Esophagus squamous epithelium (tissue), 4 donors: ENCODE measurements around the gene TM9SF1.
"Not testable (repeated sequence)": the region's sequence is repeated elsewhere in the genome, so short reads cannot be mapped to it uniquely, and the experiment has no call there.

Source experiments
- POLR2A ChIP-seq, 4 donors: fragments of 450-650 bp; IDR thresholded peaks; one replicate each; pipeline ENCODE4 v1.6.1; 2017; ENCODE audit warnings: antibody characterized with exemption in 4 of 4, mild to moderate bottlenecking in 4 of 4, moderate library complexity in 3 of 4
- TF ChIP-seq, protein P1 (sequence below), 6 experiments: fragments of 450-650 bp in 4 of 6; fragments of 200-600 bp in 2 of 6; sonication (generic) in 2 of 6; IDR thresholded peaks; one replicate each; pipeline ENCODE4 v1.5.1; 2016 to 2019; ENCODE audit warnings: antibody characterized with exemption in 6 of 6, mild to moderate bottlenecking in 4 of 6, moderate library complexity in 4 of 6

DNA sequence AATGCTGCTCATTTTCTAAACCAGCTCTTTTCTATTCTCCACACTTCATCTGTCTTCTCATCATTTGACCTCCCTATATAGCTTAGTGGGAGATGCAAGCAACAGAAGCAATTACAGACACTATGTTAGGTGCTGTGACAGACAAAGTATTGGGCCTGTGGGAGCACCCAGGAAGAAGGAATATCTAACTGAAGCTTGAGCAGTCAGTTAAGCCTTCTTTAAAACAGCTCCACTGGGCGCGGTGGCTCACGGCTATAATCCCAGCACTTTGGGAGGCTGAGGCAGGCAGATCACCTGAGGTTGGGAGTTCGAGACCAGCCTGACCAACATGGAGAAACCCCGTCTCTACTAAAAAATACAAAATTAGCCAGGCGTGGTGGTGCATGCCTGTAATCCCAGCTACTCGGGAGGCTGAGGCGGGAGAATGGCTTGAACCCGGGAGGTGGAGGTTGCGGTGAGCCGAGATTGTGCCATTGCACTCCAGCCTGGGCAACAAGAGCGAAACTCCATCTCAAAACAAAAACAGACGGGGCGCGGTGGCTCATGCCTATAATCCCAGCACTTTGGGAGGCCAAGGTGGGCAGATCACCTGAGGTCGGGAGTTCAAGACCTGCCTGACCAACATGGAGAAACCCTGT, 8.1 kb upstream of the TM9SF1 start:
- TF ChIP-seq, protein P1, sequence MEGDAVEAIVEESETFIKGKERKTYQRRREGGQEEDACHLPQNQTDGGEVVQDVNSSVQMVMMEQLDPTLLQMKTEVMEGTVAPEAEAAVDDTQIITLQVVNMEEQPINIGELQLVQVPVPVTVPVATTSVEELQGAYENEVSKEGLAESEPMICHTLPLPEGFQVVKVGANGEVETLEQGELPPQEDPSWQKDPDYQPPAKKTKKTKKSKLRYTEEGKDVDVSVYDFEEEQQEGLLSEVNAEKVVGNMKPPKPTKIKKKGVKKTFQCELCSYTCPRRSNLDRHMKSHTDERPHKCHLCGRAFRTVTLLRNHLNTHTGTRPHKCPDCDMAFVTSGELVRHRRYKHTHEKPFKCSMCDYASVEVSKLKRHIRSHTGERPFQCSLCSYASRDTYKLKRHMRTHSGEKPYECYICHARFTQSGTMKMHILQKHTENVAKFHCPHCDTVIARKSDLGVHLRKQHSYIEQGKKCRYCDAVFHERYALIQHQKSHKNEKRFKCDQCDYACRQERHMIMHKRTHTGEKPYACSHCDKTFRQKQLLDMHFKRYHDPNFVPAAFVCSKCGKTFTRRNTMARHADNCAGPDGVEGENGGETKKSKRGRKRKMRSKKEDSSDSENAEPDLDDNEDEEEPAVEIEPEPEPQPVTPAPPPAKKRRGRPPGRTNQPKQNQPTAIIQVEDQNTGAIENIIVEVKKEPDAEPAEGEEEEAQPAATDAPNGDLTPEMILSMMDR (IDR thresholded peaks at IDR 0.05): not testable (repeated sequence)
- not testable (repeated sequence) for TF ChIP-seq POLR2A (IDR thresholded peaks at IDR 0.05)
